ENCODE measurements around the gene MFNG. TPM values are rescaled to one million over a fixed set of nuclear protein-coding genes. Genes with fewer than 3 reads are reported as not detected.

MFNG gene
- total RNA-seq, 2 donors from 2014 or later, result 4.4 to 7.3 TPM

DNA sequence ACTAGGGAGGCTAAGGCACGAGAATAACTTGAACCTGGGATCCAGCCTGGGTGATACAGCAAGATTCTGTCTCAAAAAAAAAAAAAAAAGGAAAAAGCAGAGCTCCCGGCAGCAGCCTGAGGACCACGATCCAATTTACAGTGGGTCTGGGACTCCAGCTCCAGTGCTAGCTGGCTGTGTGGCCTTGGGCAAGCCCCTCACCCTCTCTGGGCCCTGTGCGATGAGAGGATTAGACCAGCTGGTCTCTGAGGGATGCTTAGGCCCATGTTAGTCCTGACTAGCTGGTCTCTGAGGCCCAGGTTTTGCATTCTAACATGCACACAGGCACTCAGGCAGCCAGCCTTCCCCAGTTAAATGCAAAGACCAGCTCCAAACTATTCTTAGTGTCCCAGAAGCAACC is 19.4 kb upstream of the MFNG start:
- Histone ChIP-seq H3K9me3 (no peaks in the 10 kb centered on the region), H3K36me3 (no peaks in the 10 kb centered on the region), H3K27ac (no peak overlapping the region), H3K4me1 (replicated peaks) (peaks cover 19% of the 10 kb centered on the region), H3K27me3 (replicated peaks; ENCODE audit: insufficient read depth) (no peaks in the 10 kb centered on the region), H3K4me3 (no peak overlapping the region)
- intact Hi-C loops (cut with DNase I), result no loop called here
- TF ChIP-seq POLR2AphosphoS5 (IDR thresholded peaks at IDR 0.05) (no peak), POLR2A (IDR thresholded peaks at IDR 0.05) (no peak)
- TF ChIP-seq, protein P1, sequence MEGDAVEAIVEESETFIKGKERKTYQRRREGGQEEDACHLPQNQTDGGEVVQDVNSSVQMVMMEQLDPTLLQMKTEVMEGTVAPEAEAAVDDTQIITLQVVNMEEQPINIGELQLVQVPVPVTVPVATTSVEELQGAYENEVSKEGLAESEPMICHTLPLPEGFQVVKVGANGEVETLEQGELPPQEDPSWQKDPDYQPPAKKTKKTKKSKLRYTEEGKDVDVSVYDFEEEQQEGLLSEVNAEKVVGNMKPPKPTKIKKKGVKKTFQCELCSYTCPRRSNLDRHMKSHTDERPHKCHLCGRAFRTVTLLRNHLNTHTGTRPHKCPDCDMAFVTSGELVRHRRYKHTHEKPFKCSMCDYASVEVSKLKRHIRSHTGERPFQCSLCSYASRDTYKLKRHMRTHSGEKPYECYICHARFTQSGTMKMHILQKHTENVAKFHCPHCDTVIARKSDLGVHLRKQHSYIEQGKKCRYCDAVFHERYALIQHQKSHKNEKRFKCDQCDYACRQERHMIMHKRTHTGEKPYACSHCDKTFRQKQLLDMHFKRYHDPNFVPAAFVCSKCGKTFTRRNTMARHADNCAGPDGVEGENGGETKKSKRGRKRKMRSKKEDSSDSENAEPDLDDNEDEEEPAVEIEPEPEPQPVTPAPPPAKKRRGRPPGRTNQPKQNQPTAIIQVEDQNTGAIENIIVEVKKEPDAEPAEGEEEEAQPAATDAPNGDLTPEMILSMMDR (IDR thresholded peaks at IDR 0.05), result no peak
- WGBS, result 94% methylated on average over 4 of the region's 4 CpGs
- DNase-seq (ENCODE audit: low spot score), result no peak

- Histone ChIP-seq H3K4me3 (no peak overlapping the region), H3K27ac (no peak overlapping the region), H3K36me3 (no peaks in the 10 kb centered on the region), H3K9me3 (no peaks in the 10 kb centered on the region), H3K27me3 (replicated peaks; ENCODE audit: insufficient read depth) (no peaks in the 10 kb centered on the region), H3K4me1 (replicated peaks) (peaks cover 19% of the 10 kb centered on the region)
- no peak for DNase-seq (ENCODE audit: low spot score)
- TF ChIP-seq POLR2AphosphoS5 (IDR thresholded peaks at IDR 0.05) (no peak), POLR2A (IDR thresholded peaks at IDR 0.05) (no peak)
- TF ChIP-seq, protein P1 (IDR thresholded peaks at IDR 0.05), result no peak
- intact Hi-C loops (cut with DNase I), result no loop called here
- WGBS, result 96% methylated on average over 4 of the region's 4 CpGs
These were observed 18.8 kb upstream of the MFNG start for GRCh38 chr22:37504964-37505363.

- H3K9me3 ChIP-seq, result no peaks in the 10 kb centered on the region
- no peak overlapping the region for H3K4me3 ChIP-seq
- no peak for DNase-seq (ENCODE audit: low spot score)
- H3K27ac ChIP-seq, result no peak overlapping the region
- no peak for TF ChIP-seq POLR2A (IDR thresholded peaks at IDR 0.05)
- TF ChIP-seq, protein P1 (IDR thresholded peaks at IDR 0.05), result no peak
- TF ChIP-seq POLR2AphosphoS5 (IDR thresholded peaks at IDR 0.05), result no peak
- intact Hi-C loops (cut with DNase I), result no loop called here
- H3K36me3 ChIP-seq, result no peaks in the 10 kb centered on the region
- 83% methylated on average over 10 of the region's 11 CpGs for WGBS
- H3K27me3 ChIP-seq (replicated peaks; ENCODE audit: insufficient read depth), result no peaks in the 10 kb centered on the region
- peaks cover 19% of the 10 kb centered on the region for H3K4me1 ChIP-seq (replicated peaks)
These were observed 17.7 kb upstream of the MFNG start for GRCh38 chr22:37503850-37504249.

- H3K4me3 ChIP-seq, result no peak overlapping the region
- no peak for TF ChIP-seq POLR2A (IDR thresholded peaks at IDR 0.05)
- TF ChIP-seq, protein P1 (IDR thresholded peaks at IDR 0.05), result no peak
- no peak for TF ChIP-seq POLR2AphosphoS5 (IDR thresholded peaks at IDR 0.05)
- H3K27me3 ChIP-seq (replicated peaks; ENCODE audit: insufficient read depth), result no peaks in the 10 kb centered on the region
- H3K4me1 ChIP-seq (replicated peaks), result peaks cover 19% of the 10 kb centered on the region
- intact Hi-C loops (cut with DNase I), result no loop called here
- WGBS, result 97% methylated on average over 3 of the region's 3 CpGs
- no peak for DNase-seq (ENCODE audit: low spot score)
- H3K36me3 ChIP-seq, result no peaks in the 10 kb centered on the region
- H3K27ac ChIP-seq, result peak overlapping the region; percentile 76 to 80
- no peaks in the 10 kb centered on the region for H3K9me3 ChIP-seq
These were observed 17.0 kb upstream of the MFNG start for GRCh38 chr22:37503183-37503683.

DNA sequence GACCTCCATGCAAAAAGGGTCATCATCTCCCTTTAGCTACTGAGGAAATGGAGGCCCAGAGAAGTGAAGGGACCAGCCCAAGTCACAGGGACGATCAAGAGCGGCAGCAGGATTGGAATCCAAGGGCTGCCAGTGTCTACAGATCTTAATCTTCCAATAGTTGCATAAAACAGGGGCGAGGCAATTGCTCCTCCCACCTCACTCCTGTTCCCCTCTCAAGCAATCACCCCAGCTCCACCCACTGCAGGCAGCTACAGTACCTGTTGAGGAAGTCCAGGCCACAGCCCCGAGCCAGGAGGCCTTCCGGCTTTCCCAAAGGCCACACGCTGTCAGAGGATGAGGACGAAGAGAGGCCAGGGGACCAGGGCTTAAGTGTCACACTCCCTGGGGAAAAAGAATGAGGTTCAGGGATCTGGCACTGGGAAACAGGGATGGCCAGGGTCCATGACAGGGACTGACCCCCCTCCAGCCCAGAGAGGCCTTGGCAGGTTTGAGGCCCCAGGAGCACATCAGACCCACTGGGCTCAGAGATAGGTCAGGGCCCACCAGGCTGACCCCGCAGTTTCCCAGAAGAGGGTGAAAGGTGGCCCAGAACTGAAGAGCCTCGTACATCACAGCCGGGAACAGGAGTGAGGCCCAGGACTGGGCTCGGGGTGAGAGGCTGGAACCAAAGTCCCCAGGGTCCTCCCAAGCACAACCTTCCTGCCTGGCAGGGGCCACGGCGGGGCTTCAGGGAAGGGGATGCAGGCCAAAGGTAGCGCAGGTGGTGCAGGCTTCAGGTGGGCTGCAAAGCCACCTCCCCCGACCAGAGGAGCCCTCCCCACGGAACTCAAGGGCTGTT is 16.4 kb upstream of the MFNG start:
- H3K27ac ChIP-seq, result peak overlapping the region; percentile 76 to 80
- H3K36me3 ChIP-seq, result no peaks in the 10 kb centered on the region
- no peaks in the 10 kb centered on the region for H3K9me3 ChIP-seq
- peak; percentile 84 for DNase-seq (ENCODE audit: low spot score)
- no peak overlapping the region for H3K4me3 ChIP-seq
- H3K4me1 ChIP-seq (replicated peaks), result peaks cover 19% of the 10 kb centered on the region
- 73% methylated on average over 16 of the region's 16 CpGs for WGBS
- peak; percentile 49 for TF ChIP-seq POLR2A (IDR thresholded peaks at IDR 0.05)
- TF ChIP-seq, protein P1 (IDR thresholded peaks at IDR 0.05), result no peak
- peak; percentile 60 for TF ChIP-seq POLR2AphosphoS5 (IDR thresholded peaks at IDR 0.05)
- no peaks in the 10 kb centered on the region for H3K27me3 ChIP-seq (replicated peaks; ENCODE audit: insufficient read depth)
- intact Hi-C loops (cut with DNase I), result no loop called here

Data from prostate gland (tissue), 2 donors.